GM12874 (cell line): ENCODE results near the gene VPS41.

Experiments
- TF ChIP-seq, protein P1 (sequence below): IDR thresholded peaks from 2 replicates; pipeline ENCODE4 v1.5.1; 2011; ENCODE audit warnings: low read depth, mild to moderate bottlenecking, control low read depth, low read length, moderate library complexity; ENCODE audit not compliant: insufficient read depth

Gene VPS41

GRCh38 chr7:38748056-38748610, 160.9 kb downstream of the VPS41 start:
- TF ChIP-seq, protein P1, sequence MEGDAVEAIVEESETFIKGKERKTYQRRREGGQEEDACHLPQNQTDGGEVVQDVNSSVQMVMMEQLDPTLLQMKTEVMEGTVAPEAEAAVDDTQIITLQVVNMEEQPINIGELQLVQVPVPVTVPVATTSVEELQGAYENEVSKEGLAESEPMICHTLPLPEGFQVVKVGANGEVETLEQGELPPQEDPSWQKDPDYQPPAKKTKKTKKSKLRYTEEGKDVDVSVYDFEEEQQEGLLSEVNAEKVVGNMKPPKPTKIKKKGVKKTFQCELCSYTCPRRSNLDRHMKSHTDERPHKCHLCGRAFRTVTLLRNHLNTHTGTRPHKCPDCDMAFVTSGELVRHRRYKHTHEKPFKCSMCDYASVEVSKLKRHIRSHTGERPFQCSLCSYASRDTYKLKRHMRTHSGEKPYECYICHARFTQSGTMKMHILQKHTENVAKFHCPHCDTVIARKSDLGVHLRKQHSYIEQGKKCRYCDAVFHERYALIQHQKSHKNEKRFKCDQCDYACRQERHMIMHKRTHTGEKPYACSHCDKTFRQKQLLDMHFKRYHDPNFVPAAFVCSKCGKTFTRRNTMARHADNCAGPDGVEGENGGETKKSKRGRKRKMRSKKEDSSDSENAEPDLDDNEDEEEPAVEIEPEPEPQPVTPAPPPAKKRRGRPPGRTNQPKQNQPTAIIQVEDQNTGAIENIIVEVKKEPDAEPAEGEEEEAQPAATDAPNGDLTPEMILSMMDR: no peak

DNA sequence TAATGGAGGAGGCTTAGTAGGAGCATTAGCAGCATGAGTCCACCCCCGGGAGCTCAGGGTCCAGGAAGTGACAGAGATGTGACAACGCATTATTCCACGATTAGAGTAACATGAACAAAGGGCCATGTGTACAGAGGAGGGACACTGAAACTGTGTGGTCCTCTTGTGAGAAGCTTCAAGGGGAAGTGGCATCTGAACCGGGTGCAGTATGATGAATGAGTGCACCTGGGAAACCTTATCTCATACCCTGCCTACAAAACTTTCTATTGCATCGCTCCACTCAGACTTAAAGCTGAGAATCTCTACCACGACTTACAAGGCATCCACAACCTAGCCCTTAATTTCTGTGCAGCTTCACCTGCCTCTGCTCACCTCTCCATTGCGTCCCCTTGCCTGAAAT, 162.6 kb downstream of the VPS41 start:
- TF ChIP-seq, protein P1: no peak

- TF ChIP-seq, protein P1: no peak
Measured at GRCh38 chr7:38744746-38745145, 164.2 kb downstream of the VPS41 start.

DNA sequence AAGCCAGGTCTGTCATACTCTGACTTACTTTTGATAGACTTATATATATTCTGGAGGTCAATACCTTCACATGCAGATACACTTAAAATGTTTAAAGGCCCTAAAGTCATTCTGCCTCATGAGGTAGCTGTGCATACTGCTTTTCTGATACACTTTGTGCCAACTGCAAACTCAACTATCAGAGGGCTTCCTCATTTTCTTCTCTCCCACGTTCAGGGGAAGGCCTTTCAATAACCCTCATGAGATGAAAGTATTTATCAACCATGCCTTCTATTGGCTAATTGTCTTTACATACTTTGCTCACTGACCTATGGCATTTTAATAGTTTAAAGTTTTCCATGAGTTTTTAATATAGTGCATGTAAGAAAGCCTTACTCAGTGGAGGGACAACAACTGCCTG, 165.1 kb downstream of the VPS41 start:
- TF ChIP-seq, protein P1: no peak

DNA sequence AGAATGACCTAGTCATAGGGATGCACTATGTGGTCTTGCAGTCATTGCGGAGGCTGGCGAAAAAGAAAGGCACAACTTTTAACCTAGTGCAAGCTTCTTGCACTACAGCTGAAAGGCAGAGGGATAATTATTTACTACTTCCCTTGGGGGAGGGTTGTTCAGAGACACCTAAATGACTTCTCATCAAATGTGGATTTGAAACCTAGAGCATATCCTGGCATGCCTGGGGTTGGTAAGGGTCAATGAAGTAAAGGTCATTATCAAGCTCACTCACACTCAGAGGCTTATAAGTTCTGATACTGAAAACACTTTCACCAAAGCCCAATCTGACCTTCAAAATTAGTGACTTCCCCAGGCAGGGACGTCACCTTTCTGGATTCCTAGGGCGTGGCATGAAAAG, 168.9 kb downstream of the VPS41 start:
- TF ChIP-seq, protein P1: no peak

GRCh38 chr7:38736138-38736537, 172.9 kb downstream of the VPS41 start:
- TF ChIP-seq, protein P1: no peak

GRCh38 chr7:38731215-38731614, 177.8 kb downstream of the VPS41 start:
- TF ChIP-seq, protein P1: no peak

- TF ChIP-seq, protein P1: no peak
Measured at GRCh38 chr7:38728145-38728544, 180.8 kb downstream of the VPS41 start.
